ENCODE data around the gene CDK10.
A peak's percentile ranks its signal among the peaks of the same experiment; 100 is the strongest.

CDK10 gene

DNA sequence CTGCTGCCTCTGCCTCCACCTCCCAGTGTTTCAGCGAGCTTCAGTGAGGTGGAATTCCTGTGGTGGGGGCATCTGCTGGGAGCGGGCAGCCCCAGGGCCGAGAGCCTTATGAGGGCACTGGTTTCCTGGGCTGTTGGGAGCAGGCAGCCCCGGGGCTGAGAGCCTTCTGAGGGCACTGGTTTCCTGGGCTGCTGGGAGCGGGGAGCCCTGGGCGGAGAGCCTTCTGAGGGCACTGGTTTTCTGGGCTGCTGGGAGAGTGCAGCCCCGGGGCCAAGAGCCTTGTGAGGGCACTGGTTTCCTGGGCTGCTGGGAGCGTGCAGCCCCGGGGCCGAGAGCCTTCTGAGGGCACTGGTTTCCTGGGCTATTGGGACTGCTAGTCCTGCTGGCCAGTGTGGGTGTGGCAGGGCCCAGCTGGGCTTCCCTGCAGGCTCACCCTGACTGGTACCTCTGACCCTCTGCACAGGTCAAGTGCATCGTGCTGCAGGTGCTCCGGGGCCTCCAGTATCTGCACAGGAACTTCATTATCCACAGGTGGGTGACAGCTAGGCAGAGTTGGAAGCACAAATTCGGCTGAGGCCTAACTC, 5.6 kb downstream of the CDK10 start:
- TF ChIP-seq, protein P1, sequence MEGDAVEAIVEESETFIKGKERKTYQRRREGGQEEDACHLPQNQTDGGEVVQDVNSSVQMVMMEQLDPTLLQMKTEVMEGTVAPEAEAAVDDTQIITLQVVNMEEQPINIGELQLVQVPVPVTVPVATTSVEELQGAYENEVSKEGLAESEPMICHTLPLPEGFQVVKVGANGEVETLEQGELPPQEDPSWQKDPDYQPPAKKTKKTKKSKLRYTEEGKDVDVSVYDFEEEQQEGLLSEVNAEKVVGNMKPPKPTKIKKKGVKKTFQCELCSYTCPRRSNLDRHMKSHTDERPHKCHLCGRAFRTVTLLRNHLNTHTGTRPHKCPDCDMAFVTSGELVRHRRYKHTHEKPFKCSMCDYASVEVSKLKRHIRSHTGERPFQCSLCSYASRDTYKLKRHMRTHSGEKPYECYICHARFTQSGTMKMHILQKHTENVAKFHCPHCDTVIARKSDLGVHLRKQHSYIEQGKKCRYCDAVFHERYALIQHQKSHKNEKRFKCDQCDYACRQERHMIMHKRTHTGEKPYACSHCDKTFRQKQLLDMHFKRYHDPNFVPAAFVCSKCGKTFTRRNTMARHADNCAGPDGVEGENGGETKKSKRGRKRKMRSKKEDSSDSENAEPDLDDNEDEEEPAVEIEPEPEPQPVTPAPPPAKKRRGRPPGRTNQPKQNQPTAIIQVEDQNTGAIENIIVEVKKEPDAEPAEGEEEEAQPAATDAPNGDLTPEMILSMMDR (IDR thresholded peaks at IDR 0.05), result no peak
- TF ChIP-seq ZFX (IDR thresholded peaks at IDR 0.05; ENCODE audit: borderline replicate concordance), result no peak
- H3K27ac ChIP-seq, result peak overlapping the region; percentile 98

DNA sequence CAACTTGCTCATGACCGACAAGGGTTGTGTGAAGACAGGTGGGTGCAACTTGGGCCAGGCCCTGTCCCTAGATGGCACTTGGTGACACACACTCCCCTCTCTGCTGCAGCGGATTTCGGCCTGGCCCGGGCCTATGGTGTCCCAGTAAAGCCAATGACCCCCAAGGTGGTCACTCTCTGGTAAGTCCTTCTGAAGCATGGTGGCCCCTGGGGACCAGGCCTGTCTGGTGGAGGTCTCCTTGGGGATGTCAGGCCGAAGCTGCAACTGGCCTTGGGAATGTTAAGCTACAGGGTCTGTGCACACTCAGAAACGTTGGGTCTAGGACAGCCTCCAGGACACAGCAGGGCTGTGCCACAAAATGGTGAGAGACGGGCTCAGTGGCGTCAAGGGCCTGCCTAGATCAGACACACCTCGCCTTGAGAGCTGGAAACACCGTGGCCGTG, 6.8 kb downstream of the CDK10 start:
- TF ChIP-seq, protein P1 (IDR thresholded peaks at IDR 0.05), result no peak
- no peak for TF ChIP-seq ZFX (IDR thresholded peaks at IDR 0.05; ENCODE audit: borderline replicate concordance)
- H3K27ac ChIP-seq, result peak overlapping the region; percentile 98

DNA sequence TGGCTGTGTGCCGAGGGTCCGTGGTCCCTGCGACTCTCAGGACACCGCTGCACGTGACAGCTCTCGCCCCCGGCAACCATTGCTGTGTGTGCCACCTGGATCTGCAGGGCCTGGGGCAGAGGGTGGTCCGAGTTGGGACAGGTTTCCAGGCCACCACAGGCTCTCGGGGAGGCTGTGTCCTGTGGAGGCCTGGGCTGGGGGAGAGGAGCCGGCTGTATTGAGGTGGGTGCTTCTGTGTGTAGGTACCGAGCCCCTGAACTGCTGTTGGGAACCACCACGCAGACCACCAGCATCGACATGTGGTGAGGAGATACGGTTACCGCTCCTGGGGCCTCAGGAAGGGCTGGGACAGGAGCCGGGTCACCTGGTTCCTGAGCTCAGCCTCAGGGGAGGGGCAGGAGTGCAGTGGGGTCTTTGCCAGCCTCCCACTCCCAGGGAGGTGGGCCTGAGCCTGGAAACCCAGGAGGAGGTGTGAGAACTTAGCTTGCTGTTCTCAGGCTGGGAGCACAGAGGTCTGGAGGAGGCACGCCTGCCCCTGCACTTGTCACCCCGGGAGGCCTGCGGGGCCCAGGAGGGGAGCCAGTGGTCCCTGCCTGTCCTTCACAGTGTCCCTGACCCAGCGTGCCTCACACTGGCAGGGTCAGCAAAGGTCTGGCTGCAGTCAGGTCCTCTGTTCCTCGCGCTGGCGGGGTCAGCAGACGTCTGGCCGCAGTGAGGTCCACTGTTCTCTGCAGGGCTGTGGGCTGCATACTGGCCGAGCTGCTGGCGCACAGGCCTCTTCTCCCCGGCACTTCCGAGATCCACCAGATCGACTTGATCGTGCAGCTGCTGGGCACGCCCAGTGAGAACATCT, 7.7 kb downstream of the CDK10 start:
- H3K27ac ChIP-seq, result peak overlapping the region; percentile 98
- TF ChIP-seq, protein P1 (IDR thresholded peaks at IDR 0.05), result no peak
- no peak for TF ChIP-seq ZFX (IDR thresholded peaks at IDR 0.05; ENCODE audit: borderline replicate concordance)

DNA sequence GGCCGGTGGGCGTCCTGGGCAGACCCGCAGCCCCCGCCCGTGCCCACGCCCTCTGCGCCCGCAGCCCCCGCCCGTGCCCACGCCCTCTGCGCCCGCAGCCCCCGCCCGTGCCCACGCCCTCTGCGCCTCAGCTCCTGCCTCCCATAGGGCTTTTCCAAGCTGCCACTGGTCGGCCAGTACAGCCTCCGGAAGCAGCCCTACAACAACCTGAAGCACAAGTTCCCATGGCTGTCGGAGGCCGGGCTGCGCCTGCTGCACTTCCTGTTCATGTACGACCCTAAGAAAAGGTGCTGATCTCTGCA, 8.2 kb downstream of the CDK10 start:
- peak overlapping the region; percentile 98 for H3K27ac ChIP-seq

DNA sequence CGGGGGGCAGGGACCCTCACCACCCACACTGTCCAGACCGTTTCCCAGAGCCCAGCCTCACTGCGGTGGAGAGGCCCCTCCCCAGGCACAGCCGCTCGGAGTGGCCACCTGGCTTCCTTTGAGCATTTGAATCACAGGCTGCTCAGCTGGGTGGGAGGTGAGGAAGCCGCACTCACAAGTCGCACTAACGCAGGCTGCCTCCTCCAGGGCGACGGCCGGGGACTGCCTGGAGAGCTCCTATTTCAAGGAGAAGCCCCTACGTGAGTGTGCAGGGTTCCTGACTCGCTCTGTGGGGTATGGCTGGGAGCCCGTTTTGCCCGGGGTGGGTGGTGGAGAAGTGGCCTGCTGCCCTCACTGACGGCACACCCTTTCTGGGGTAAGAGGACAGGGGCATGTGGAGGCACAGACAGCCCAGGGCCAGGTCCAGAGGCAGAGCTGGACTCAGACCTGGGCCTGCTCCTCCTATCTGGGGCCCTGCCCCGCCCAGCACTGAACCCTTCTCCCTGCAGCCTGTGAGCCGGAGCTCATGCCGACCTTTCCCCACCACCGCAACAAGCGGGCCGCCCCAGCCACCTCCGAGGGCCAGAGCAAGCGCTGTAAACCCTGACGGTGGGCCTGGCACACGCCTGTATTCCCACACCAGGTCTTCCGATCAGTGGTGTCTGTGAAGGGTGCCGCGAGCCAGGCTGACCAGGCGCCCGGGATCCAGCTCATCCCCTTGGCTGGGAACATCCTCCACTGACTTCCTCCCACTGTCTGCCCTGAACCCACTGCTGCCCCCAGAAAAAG, 8.8 kb downstream of the CDK10 start:
- TF ChIP-seq, protein P1 (IDR thresholded peaks at IDR 0.05), result no peak
- TF ChIP-seq ZFX (IDR thresholded peaks at IDR 0.05; ENCODE audit: borderline replicate concordance), result no peak
- H3K27ac ChIP-seq, result peak overlapping the region; percentile 98

DNA sequence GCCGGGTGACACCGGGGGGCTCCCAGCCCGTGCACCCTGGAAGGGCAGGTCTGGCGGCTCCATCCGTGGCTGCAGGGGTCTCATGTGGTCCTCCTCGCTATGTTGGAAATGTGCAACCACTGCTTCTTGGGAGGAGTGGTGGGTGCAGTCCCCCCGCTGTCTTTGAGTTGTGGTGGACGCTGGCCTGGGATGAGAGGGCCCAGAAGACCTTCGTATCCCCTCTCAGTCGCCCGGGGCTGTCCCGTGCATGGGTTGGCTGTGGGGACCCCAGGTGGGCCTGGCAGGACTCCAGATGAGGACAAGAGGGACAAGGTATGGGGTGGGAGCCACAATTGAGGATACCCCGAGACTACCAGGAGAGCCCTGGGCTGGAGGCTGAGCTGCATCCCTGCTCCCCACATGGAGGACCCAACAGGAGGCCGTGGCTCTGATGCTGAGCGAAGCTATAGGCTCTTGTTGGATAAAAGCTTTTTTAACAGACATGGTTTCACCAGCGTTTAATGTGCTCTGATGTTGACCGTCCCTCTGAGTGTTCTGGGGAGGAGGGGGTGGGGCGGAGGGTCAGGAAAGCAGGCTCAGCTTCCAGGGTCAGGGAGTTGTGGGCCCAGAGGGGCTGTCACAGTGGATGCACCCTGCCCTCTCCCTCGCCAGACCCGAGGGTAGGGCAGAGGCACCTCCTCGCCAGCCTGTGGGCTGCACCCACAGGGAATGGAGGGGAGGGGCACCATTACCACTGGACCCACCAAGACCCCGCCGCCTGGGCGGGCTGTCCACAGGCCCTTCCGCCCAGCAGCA, 9.6 kb downstream of the CDK10 start:
- TF ChIP-seq, protein P1 (IDR thresholded peaks at IDR 0.05), result no peak
- no peak for TF ChIP-seq ZFX (IDR thresholded peaks at IDR 0.05; ENCODE audit: borderline replicate concordance)
- H3K27ac ChIP-seq, result peak overlapping the region; percentile 98

GRCh38 chr16:89696670-89697128, 10.2 kb downstream of the CDK10 start:
- TF ChIP-seq, protein P1 (IDR thresholded peaks at IDR 0.05), result no peak
- H3K27ac ChIP-seq, result peak overlapping the region; percentile 98
